Kidney capillary endothelial cell (primary cell): Measurements from ENCODE around the gene KLHL22.

ENCODE experiments used
- DNase-seq: peaks from one replicate; pipeline ENCODE4 v3.0.0-alpha.2; 2018; ENCODE audit warnings: low spot score

KLHL22 gene

GRCh38 chr22:20432244-20432686, 63.3 kb downstream of the KLHL22 start:
- DNase-seq: no peak

DNA sequence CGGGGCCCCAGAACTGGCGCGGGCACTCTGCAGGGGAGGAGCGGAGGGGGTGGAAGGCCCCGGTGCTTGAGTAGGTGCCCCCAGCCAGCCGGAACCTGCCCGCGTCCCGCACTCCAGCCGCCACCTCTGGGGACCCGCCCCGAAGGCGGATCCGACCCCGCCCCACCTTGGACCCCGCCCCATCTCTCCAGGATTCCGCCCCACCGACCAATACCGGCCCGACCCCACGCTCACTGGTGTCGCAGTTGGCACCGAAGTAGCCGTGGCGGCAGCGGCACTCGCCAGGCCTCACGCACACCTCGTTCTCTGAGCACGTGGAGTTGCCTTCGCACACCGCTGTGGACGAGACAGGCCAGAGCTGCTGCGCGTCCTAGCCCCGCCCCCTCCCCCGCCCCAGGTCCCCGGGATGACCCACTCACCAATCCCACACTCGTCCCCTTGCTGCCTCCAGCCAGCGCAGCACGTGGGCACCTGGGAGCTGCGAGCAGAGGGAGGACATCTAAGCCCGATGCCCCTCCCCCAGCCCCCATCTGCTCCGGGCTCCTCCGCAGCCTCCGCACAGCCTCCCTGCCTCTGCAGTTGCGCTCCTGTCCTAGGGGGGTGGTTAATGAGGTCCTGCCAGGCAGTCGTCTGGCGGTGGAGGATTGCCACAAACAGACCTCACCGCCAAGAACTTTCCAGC, 63.9 kb downstream of the KLHL22 start:
- DNase-seq: no peak

DNA sequence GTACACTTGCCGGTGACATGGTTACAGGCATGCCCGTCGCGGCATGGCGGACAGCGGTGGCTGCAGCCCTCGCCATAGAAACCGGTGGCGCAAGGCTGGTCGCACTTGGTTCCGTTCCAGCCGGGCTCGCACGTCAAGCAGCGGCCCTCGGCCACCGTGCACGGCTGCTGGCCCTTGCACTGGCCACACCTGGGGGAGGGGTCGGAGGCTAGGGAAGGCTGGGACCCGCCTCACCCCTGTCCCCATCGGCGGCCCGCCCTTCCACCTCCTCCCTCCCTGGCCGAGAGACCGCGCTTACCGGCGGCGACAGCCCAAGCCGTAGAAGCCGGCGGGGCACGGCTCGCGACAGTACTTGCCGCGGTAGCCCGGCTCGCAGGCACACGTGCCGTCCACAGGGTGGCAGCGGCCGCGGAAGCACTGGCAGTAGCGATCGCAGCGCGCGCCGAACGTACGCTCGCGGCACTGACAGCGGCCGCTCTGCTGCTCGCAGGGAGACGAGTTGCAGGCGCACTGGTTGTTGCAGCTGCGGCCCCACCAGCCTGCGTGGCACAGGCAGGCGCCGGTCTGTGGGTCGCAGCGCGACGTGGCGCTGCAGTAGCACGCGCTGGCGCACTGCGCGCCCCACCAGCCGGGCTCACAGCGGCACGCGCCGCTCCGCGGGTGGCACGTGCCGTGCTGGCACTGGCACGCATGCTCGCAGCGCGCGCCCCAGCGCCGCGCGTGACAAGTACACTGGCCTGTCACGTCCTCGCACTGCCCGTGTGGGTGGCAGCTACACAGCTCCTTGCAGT, 64.7 kb downstream of the KLHL22 start:
- DNase-seq: peak; percentile 51

DNA sequence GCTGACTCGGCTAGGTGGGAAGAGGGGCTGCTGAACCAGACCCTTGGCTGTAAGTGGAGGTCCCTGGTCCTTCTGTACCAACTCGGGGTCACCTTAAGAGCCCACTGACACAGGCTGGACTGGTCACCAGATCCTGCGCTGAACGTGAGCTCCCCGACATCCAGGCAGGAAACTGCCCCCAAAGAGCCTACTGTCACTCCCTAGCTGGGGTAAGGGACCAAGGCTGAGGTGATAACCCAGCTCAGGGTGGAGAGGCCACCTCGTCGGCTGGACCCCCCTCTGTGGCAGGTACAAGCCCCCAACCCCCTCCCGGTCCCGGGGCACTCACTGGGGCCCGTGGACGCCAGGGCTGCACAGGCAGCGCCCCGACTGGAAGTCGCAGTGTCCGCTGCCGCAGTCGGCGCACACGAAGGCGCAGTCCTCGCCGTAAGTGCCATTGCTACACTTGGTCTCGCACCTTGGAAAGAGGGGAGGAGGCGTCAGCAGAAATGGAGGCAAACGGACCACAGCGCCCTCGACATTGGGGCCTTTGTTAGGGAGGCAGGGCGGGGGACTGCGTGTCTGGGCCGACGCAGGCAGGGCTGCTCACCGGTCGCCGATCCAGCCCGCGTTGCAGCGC, 65.4 kb downstream of the KLHL22 start:
- no peak for DNase-seq

DNA sequence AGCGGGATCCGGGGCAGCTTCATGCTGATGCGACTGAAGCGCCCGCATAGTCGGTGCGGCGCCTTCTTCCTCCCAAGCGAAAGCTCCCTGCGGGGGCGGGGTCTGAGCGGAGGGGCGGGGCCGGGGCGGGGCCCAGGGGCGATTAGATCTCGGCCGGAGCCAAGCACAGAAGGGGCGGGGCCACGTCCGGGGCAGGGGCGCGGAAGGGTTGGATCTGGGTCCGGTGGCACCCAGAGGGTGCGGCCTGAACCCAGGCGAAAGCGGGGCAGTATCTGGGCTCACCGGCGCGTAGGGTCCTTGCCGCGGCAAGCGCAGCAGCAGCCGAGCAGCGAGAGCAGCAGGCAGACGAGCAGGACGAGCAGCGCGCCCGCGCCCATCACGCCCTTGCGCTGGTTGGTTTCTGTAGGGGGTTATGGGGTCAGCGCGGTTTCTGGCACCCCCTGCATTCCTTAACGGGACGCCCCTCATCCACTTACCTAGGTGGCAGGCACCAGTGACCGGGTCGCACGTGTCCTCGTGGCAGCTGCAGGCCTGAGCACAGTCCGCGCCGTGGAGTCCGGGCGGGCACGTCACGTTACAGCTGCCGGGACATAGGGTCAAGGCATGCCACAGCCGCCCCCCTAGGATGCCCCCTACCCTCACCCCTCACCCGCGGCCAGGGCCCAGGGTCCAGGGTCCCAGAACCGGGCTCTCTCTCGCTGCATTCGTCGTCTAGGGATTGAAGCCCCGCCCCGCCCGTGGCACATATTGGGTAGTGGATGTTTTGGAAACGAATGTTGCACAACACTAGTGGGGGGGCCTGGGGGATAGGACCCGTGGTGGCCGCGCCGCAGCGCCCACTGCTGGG, 66.1 kb downstream of the KLHL22 start:
- peak; percentile 21 for DNase-seq

DNA sequence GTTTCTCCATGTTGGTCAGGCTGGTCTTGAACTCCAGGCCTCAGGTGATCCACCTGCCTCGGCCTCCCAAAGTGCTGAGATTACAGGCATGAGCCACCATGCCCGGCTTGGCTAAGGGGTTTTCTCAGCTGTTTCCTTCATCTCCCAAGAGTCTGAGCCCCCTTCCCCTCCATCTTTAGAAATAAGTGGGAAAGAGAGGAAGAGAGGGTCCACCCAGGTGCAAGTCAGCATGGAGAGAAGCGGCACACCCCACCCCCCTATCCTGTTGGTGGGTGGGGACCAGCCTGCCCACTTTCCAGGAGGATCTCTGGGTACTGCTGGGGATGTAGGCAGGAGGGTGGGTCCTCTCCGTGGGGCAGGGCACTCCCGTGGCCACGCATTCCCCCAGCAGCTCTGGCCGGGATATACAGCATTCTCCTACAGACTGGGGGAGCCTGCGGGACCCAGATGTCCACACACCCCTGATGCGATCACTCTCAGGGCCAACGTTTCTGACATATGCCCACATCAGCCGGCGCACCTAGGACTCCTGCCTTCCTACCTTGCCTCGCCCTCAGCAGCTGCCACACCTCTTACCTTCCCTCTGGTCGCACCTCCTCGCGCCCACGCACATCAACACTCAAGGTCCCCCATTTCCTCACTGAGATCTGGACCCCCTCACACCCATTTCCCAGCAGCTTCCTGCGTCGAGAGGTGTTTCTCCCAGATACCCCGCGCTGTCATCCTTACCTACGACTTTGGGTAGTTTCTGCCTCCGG, 66.9 kb downstream of the KLHL22 start:
- DNase-seq: no peak

GRCh38 chr22:20427945-20428417, 67.6 kb downstream of the KLHL22 start:
- no peak for DNase-seq

DNA sequence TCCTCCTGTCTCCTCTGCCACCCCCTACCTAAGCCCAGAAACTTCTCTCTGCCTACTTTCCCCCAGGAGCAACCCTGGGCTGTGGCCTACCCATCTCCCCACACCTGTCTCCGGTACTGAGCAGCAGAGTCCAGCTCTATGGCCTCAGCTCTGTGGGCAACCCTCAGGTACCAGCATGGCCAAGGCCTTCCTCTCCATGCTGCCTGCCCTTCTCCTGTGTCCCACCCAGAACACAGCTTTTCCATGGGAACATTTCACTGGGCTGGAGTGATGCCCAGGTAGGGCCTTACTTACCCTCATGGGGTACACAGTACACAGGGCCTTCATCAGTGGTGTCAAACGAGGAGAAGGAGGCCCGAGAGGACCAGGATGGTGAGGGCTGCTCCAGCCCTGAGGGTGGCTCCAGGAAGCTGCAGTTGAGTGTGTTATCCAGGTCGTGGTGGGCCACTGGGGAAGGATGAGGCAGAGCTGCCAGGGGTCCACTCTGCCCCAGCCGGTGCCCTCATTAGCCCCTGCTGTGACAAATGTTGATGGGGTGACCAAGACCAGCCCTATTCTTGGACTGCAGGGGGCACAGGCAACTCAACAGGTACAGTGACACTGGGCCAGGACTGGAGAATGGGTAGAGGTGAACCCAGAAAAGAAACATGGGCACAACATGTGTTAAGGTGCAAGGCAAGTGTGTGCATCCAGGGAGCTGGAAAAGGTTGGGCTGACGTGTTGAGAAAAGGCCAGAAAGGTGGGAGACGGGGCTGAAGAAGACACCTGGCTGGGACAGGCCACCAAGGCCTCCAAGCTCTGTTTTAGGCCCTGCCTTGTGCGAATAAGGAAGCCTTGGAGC, 68.3 kb downstream of the KLHL22 start:
- DNase-seq: no peak

GRCh38 chr22:20426259-20426615, 69.4 kb downstream of the KLHL22 start:
- no peak for DNase-seq

GRCh38 chr22:20425566-20426258, 69.9 kb downstream of the KLHL22 start:
- no peak for DNase-seq

DNA sequence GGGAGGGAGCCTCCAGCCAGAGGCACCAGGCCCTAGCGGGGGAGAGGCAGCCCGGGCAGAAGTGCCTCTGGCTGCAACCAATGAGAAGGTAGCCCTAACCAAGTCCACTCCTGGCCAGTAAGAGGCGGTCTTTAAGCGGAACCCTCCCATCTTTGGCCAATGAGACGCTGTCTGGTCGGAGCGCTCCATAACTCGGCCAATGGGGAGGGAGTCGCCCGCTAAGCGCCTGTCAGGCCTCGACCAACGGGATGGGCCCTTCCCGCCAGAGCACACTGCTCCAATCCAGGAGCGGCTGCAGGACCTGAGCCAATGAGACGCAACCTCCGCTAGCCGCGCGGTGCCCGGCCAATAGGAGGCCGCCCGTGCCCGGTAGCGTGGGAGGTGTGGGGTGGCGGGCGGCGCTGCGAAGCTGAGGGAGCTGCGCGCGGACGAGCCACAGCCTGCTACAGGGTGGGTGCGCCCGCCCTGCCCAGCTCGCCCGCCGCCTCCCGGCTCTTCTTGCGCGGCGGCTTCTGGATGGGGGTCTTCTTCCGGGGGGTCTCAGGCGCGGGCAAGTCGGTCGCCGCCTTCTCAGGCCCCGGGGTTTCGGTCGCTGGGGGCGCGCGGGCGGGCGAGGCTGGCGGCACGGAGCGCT, 70.5 kb downstream of the KLHL22 start:
- no peak for DNase-seq

DNA sequence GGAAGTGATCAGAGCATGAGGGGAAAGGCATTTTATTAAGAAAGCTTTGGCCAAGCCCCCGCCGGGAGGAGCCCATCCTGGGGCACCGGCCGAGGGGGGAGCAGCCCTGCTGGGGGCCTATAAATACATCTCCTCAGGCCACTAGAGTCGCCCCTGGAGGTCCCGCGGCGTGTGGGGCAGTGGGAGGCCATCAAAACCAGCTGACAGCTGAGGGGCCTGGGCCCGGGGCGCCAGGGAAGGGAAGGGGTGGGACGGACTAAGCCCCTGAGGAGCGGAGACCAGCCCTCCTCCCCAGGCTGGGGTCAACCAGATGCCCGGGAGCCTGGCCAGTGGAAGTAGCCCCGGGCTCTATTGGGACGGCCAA, 71.0 kb downstream of the KLHL22 start:
- DNase-seq: no peak

DNA sequence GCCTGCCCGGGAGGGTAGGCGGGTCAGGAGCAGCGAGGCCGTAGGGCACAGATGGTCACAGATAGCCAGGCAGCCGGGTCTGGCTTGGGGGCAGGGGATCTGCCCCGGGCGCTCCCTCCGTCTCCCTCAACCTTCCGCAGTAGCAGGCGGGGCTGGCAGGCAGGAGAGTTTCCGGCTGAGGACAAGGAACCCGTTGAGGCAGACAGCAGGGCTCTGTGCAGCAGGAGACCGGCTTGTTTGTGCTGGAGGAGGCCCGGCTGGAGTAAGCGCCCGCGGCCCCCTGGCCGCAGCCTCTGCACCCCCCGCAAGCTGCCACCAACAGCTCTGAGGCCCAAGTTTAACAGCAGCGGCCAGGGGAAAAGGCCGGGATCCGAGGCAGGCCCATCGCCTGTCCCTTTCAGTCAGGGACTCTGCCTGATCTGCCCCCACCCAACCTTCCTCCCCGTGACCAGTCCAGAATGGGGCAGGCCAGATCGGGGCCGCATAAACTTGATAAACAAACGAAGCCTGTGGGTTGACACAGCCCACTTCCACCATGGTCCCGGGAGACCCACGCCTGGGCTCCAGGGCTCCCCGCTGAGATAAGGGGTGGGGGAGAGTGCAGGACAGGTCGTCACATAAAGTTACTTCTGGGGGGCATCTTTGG, 71.6 kb downstream of the KLHL22 start:
- DNase-seq: no peak

- DNase-seq: no peak
These were observed 72.3 kb downstream of the KLHL22 start for GRCh38 chr22:20423008-20423905.

- no peak for DNase-seq
These were observed 73.2 kb downstream of the KLHL22 start for GRCh38 chr22:20422271-20423007.

- no peak for DNase-seq
These were observed 74.1 kb downstream of the KLHL22 start for GRCh38 chr22:20421507-20421874.

DNA sequence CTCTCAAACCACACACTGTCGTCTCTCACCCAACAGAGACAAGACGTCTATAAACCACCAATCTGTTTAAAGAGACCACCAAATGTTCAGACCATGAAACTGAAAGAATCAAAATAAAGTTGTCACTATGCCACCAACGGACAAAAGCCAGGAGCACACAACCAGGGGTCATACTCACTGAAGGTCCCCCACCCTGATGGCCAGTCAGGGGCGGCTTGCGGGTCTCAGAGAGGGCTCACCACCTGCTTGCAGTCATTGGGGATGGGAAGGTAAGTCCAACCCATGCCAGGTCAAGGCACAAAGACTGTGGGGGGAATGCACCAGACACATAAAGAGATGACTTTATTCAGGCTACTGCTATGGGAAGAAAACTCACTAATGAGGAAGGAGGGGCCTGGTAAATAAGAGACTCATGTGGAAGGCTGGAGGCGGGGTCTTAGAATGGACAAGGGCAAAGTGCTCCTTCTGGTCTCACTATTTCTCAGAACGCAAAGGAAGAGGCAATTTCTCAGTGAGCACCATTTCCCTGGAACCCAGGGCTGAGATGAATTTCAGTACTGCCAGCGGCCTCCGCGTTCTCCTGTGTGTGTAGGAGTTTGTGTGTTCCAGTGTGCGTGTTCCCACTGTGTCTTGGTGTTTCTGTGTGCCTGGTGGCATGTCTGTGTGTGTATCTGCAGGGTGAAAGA, 75.3 kb downstream of the KLHL22 start:
- DNase-seq: no peak
